ENCODE measurements around the gene CABP2. TPM values are rescaled to one million over a fixed set of nuclear protein-coding genes. Genes with fewer than 3 reads are reported as not detected.

The CABP2 gene
- total RNA-seq, 1 donor from 2014 or later, result not detected

- TF ChIP-seq CTCF (IDR thresholded peaks at IDR 0.05), result no peak
- Histone ChIP-seq H3K9me3 (no peaks in the 10 kb centered on the region), H3K4me1 (no peaks in the 10 kb centered on the region), H3K27me3 (ENCODE audit: low read depth) (no peaks in the 10 kb centered on the region), H3K4me3 (no peak overlapping the region), H3K36me3 (peaks cover 95% of the 10 kb centered on the region), H3K27ac (no peak overlapping the region)
- ATAC-seq (no peak), DNase-seq (no peak)
- intact Hi-C loops (cut with DNase I), result no loop called here
Measured at GRCh38 chr11:67493548-67494370, 29.5 kb downstream of the CABP2 start.

- Histone ChIP-seq H3K27ac (no peak overlapping the region), H3K9me3 (no peaks in the 10 kb centered on the region), H3K36me3 (peaks cover 91% of the 10 kb centered on the region), H3K4me1 (no peaks in the 10 kb centered on the region), H3K4me3 (no peak overlapping the region), H3K27me3 (ENCODE audit: low read depth) (no peaks in the 10 kb centered on the region)
- intact Hi-C loops (cut with DNase I), result no loop called here
- DNase-seq (no peak), ATAC-seq (no peak)
- TF ChIP-seq CTCF (IDR thresholded peaks at IDR 0.05), result no peak
Measured at GRCh38 chr11:67492801-67493547, 30.3 kb downstream of the CABP2 start.

- peaks cover 91% of the 10 kb centered on the region for H3K36me3 ChIP-seq
- H3K27ac ChIP-seq, result no peak overlapping the region
- intact Hi-C loops (cut with DNase I), result no loop called here
- H3K27me3 ChIP-seq (ENCODE audit: low read depth), result no peaks in the 10 kb centered on the region
- TF ChIP-seq CTCF (IDR thresholded peaks at IDR 0.05), result no peak
- DNase-seq (no peak), ATAC-seq (no peak)
- no peak overlapping the region for H3K4me3 ChIP-seq
- no peaks in the 10 kb centered on the region for H3K9me3 ChIP-seq
- H3K4me1 ChIP-seq, result no peaks in the 10 kb centered on the region
Measured at GRCh38 chr11:67492069-67492727, 31.0 kb downstream of the CABP2 start.

DNA sequence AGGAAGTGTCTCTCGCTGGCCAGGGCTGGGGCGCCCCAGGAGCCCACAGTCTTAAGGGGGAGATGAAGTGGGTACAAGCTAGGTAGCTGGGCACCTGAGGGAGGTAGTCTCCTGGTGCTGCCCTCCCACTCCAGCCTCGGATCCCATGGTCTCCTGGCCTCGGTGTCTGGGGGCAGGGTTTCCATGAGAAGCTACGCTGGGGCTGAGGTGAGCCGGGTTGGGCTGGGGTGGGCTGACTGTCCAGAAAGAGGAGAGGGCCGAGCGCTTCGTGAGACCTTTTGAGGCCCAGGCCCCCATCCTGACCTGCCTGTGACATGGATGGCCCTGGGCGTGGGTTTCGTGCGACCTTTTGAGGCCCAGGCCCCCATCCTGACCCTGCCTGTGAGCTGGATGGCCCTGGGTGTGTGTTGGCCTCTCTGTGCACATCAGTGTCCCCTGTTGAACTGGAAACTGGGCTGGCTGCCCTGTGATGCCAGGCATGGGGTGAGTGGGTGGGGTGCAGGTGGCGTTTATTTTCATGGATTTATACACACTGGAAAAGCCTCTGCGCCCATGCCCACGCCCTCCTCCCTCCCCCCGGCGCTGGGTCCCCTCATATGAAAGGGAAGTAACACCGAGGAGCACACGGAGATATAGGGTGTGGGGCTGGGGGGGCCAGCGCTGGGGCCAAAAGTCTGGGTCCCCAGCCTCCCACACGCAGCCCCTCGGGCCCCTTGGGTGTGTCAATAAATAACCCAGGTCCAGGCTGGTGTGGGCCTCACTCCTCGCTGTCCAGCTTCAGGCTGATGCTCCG, 31.8 kb downstream of the CABP2 start:
- intact Hi-C loops (cut with DNase I), result no loop called here
- Histone ChIP-seq H3K4me1 (peaks cover 3% of the 10 kb centered on the region), H3K27ac (no peak overlapping the region), H3K4me3 (no peak overlapping the region), H3K27me3 (ENCODE audit: low read depth) (no peaks in the 10 kb centered on the region), H3K36me3 (peaks cover 92% of the 10 kb centered on the region), H3K9me3 (no peaks in the 10 kb centered on the region)
- no peak for ATAC-seq
- DNase-seq, result no peak
- TF ChIP-seq CTCF (IDR thresholded peaks at IDR 0.05), result no peak

DNA sequence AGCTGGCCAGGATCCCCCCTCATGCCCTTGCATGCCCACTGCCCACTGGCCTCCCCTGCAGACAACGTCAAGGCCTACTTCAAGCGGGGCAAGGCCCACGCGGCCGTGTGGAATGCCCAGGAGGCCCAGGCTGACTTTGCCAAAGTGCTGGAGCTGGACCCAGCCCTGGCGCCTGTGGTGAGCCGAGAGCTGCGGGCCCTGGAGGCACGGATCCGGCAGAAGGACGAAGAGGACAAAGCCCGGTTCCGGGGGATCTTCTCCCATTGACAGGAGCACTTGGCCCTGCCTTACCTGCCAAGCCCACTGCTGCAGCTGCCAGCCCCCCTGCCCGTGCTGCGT, 32.5 kb downstream of the CABP2 start:
- Histone ChIP-seq H3K27ac (no peak overlapping the region), H3K9me3 (no peaks in the 10 kb centered on the region), H3K36me3 (peaks cover 84% of the 10 kb centered on the region), H3K27me3 (ENCODE audit: low read depth) (no peaks in the 10 kb centered on the region), H3K4me1 (peaks cover 11% of the 10 kb centered on the region), H3K4me3 (no peak overlapping the region)
- ATAC-seq (no peak), DNase-seq (no peak)
- no peak for TF ChIP-seq CTCF (IDR thresholded peaks at IDR 0.05)
- intact Hi-C loops (cut with DNase I), result no loop called here

All from lower lobe of right lung (tissue), 2 donors.